NT2/D1 (cell line): ENCODE results near the gene NDUFB11.

Source experiments
- SUZ12 ChIP-seq: IDR thresholded peaks from 2 replicates; pipeline ENCODE4 v1.6.1; 2011; ENCODE audit not compliant: insufficient read length, insufficient read depth; ENCODE audit errors: extremely low read depth
- YY1 ChIP-seq: IDR thresholded peaks from 2 replicates; pipeline ENCODE4 v1.6.1; 2011; ENCODE audit not compliant: insufficient read length, insufficient read depth

GRCh38 chrX:47146121-47146935 is 1.8 kb upstream of the NDUFB11 start:
- TF ChIP-seq YY1 (no peak), SUZ12 (no peak)
